Measurements from ENCODE around the gene LRP5. TPM values are rescaled to one million over a fixed set of nuclear protein-coding genes. Genes with fewer than 3 reads are reported as not detected.

The LRP5 gene
- total and polyA plus RNA-seq, 9 of the 15 experiments (the other 6 are each of a cell fraction or from before 2014, with no cell fraction given) = 0.48 to 44.2 (median 13.5) TPM

- intact Hi-C loops (cut with micrococcal nuclease) (no loop called here), in situ Hi-C loops (cut with MboI) (no loop called here)
- Histone ChIP-seq H3K4me1 (replicated peaks in 1 of 2; ENCODE audit: control insufficient read depth in 2 of 2, insufficient read depth in 2 of 2, low read length in 2 of 2) (peaks cover 0 to 3% of the 10 kb centered on the region in 2 experiments; a peak in 1 of 5 replicates), H3K79me2 (ENCODE audit: control insufficient read depth, insufficient read depth, low read length) (no peaks in the 10 kb centered on the region), H3K9me3 (replicated peaks; ENCODE audit: control insufficient read depth, insufficient read depth, low read depth, low read length) (no peaks in the 10 kb centered on the region), H3K9ac (ENCODE audit: insufficient read depth in 1 of 2, low read depth in 2 of 2, low read length in 2 of 2) (no peak overlapping the region), H4K20me1 (replicated peaks; ENCODE audit: control insufficient read depth, insufficient read depth, low read length) (no peaks in the 10 kb centered on the region), H2AFZ (ENCODE audit: low read depth, low read length) (no peak overlapping the region), H3K27me3 (ENCODE audit: control insufficient read depth in 2 of 2, insufficient read depth in 2 of 2, low read length in 2 of 2) (no peaks in the 10 kb centered on the region), H3K4me2 (ENCODE audit: insufficient read depth, low read length) (no peak overlapping the region), H3K27ac (ENCODE audit: extremely low read depth, low read depth, low read length) (no peak overlapping the region), H3K36me3 (ENCODE audit: control insufficient read depth, insufficient read depth, low read length) (peaks cover 24% of the 10 kb centered on the region; the same call in 2 of the 3 replicates), H3K9me1 (ENCODE audit: control insufficient read depth, insufficient read depth, low read length) (no peaks in the 10 kb centered on the region), H3K4me3 (no peak overlapping the region)
- 89% methylated on average over 17 of the region's 19 CpGs for WGBS (ENCODE audit: insufficient coverage, low coverage, missing lambda C conversion rate)
- no peak for FAIRE-seq
- TF ChIP-seq RBBP5 (IDR thresholded peaks at IDR 0.05; ENCODE audit: borderline replicate concordance, insufficient read depth, low read length, poor library complexity, severe bottlenecking) (no peak), CSDE1 (IDR thresholded peaks at IDR 0.05) (no peak), ZBTB43 (CRISPR knock-in tag; IDR thresholded peaks at IDR 0.05) (no peak), SMAD2 (IDR thresholded peaks at IDR 0.05; ENCODE audit: low read depth, low read length) (no peak), NCOA4 (IDR thresholded peaks at IDR 0.05; ENCODE audit: partially characterized antibody) (no peak), NR4A1 (CRISPR knock-in tag; IDR thresholded peaks at IDR 0.05) (no peak), NR4A1 (tag; IDR thresholded peaks at IDR 0.05) (no peak), SRSF1 (IDR thresholded peaks at IDR 0.05; ENCODE audit: low read depth, low read length) (no peak), ZNF224 (CRISPR knock-in tag; IDR thresholded peaks at IDR 0.05) (no peak), BRD4 (IDR thresholded peaks at IDR 0.05) (no peak)
- no peak for DNase-seq (ENCODE audit: extremely low read depth in 1 of 4, low spot score in 3 of 4)
- ChIA-PET CTCF (ENCODE audit: low intra/inter-chr PET ratio) (no interaction called here), POLR2A (interaction anchor here (0.5 kb wide), 1 partner anchor 12 kb away, joined by 3 read pairs; no protein-coding TSS in a partner anchor)
- BruUV-seq (replicated peaks) = no TSS peak
- ATAC-seq = no peak
Observed at GRCh38 chr11:68365943-68366435, 53.6 kb downstream of the LRP5 start.

All from K562 (cell line).